HG03135 (cell line): ENCODE data around the gene NUDT16.
A peak's percentile ranks its signal among the peaks of the same experiment; 100 is the strongest.
"Not testable (repeated sequence)": the region's sequence is repeated elsewhere in the genome, so short reads cannot be mapped to it uniquely, and the experiment has no call there.

Source experiments
- ATAC-seq: cut with Tn5 transposase; IDR thresholded peaks from one replicate; pipeline ENCODE4 v1.9.1; 2021; ENCODE audit warnings: mild to moderate bottlenecking, moderate library complexity; ENCODE audit not compliant: unreplicated experiment

The NUDT16 gene

DNA sequence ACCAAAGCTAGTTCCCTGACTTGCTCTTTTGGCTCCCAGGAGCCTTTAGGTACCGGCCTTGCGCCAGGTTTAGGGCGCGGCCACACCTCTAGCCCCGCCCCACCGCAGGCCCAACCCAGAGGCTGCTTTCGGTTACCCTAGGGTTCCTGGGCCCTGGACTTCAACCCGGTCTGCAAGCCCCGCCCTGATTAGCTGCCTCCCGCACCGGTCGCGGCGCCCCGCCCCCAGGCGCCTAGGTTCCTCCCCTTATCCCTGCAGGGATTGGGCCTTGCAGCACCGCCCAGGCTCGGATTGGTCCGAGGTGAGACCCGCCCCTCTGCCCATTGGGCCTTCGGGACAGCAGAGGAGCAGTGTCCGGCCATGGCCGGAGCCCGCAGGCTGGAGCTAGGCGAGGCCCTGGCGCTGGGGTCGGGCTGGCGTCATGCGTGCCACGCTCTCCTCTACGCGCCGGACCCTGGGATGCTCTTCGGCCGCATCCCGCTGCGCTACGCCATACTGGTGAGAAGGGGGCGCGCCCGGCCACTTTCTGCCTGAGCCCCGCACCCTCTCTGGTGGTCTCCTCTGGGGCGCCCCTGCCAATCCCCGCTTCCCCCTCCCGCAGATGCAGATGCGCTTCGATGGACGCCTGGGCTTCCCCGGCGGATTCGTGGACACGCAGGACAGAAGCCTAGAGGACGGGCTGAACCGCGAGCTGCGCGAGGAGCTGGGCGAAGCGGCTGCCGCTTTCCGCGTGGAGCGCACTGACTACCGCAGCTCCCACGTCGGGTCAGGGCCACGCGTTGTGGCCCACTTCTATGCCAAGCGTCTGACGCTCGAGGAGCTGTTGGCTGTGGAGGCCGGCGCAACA is at the start of gene NUDT16:
NUDT16 (plus strand) TSS at position 330 of the 847 bp plus-strand sequence; CDS start at position 361, 31 bp downstream.
- ATAC-seq: peak; percentile 99

DNA sequence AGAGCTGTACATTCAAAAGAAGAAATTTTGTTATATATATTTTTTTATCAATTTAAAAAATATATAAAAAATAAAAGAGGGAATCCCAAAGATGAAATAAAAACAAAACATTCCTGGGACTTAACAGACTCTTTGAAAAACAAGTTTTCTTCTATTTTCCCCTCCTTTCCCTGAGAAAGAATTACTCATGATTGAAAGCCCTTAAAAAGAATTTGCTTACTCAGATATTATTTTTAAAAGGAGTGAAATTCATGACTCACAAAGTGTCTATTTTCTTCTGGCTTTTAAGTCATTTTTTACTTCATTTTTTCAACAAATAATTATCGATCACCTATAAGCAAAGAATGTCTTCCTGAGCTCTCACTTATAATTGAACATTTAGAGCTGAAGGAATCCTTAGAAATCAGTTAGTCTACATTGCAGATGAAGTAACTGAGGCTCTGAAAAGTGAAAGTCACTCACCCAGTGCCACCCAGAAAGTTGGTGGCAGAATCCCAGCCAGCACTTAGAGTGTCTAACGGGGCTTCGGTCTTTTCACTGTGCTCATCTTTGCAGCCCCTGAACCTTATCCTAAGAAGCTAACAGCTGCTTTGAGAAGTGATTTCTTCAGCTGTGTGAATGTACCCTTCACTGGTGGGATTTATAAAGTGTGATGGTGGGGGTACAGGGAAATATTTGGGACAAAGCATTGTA is 42.5 kb upstream of the NUDT16 start:
- ATAC-seq: no peak

DNA sequence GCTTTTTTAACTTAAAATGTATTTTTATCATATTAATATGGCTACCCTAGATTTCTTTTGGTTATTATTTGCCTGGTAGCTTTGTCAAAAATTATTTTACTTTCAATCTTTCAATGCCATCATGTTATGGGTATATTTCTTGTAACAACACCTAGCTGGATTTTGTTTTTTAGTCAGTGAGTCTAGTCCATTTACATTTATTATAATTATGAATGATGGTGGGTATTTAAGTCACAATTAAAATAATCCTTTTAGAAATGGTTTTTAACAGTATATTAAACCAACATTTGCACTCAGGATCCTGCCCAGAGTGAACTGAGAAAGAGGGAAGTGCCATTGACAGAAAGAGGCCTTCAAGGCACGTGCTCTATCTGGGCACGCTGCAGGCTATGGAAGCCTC is 39.8 kb upstream of the NUDT16 start:
- ATAC-seq: no peak

DNA sequence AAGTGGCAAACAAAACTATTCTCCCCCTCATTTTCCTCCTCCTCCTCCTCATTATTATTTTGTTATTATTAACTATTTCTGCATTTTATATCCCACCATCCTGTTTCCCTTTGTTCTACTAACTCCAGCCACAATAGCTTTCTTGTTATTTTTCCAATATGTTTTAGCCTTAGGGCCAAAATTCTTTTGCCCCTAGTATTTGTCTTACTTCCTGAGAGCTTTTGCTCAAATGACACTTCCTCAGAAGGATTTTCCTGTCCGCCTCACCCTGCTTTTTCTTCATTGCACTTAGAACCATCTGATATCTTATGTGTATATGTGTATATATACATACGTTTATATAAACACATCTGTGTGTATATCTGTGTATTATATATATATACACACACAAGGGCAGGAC is 32.7 kb upstream of the NUDT16 start:
- no peak for ATAC-seq

DNA sequence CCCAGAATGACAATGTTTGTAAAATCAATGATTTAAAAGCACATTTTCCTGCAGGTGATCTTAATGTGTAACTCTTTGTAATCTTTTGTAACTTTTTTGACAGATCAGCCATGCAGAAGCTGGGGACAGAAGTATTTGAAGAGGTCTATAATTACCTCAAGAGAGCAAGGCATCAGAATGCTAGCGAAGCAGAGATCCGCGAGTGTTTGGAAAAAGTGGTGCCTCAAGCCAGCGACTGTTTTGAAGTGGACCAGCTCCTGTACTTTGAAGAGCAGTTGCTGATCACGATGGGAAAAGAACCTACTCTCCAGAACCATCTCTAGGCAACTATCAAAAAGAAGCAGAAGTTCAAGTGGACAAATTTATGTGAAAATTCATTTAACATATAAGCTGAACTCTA is 32.1 kb upstream of the NUDT16 start:
- ATAC-seq: no peak

DNA sequence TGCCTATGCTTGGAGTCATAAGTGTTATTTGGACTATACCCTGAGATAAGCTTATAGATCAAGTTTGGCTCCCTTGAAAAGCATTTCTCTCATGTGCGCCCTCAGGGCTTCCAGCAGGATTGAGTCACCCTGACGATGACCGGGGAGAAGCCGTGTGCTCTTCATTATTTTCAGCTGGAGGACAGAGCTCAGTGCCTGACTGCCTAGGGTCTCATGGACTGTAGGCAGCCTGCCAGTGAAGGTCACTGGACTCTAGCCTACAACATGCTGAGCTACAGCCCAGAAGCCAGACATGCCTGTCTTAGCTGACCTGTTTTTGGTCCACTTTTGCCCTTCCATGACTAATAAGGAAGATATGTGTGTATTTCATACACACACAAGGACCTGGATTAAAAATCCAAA is 31.6 kb upstream of the NUDT16 start:
- ATAC-seq: no peak

DNA sequence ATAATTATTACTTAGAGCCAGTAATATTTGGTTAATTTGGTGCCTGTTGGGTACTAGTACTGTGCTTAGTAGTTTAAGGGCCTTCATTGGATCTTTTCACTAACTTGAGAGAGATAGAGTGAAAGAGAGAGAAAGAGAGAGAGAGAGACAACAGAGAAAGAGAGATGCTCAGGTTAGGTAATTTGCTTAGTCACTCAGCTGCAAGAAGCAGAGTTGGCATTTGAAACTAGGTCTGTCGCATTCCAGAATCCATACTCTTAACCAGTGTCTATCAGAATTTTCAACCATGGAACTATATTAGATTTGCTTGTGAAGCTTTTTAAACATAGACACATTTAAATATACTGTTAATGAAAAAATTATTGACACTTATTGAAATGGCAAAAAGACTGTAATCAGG is 31.1 kb upstream of the NUDT16 start:
- ATAC-seq: no peak

DNA sequence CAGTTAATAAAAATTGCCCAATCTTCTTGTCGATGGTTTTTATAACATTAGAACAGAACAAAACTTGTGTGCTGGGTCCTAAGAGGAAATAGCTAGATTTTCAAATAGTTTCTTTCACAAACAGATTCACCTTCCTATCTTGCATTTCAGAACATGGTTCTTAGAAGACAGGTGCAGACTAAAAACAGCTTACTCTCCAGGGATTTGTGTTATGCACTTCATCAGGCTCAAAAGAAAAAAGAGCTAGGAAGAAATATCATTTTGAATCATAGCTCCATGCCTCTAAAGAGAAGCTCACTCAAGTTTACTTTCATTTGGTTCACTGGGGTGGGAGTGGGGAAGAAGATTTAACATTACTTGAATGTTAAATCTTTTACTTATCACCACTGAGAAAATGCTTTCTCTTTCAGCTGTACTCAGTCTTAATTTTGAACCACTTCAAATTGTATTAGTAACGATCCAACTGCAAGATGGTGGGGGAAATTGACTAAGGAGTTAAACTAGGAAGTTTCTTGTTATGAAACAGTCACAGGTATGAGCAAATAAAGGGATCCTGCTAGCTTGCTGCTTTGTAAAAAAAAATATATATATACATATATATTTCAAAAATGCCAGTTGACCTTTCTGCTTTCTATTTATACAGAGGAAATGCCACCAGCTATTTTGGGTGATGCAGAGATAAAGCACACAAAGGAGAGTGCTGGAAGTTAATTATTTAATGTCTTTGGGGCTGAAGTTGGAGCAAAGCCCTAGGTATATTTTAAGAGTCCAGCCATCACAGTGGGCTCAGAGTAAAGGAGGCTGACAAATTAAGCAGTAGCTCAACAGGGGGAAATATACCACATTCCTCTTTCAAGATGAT is 28.3 kb upstream of the NUDT16 start:
- no peak for ATAC-seq

DNA sequence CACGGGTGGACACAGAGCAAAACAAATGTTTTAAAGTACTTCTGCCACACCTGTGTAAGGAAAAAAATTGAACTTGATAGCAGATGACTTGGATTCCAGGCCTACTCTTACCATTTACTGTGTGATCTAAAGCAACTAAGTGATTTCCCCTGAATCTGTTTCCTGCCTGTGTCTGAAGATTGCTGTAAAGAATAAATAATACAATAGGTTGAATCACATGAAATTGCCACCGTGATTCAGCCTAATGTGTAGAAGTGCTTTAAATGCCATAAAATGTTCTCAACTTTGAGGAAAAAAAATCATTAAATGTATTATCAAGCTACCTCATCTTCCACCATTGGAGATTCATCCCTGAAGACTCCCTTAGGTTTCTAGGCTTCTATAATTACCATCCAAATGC is 27.6 kb upstream of the NUDT16 start:
- no peak for ATAC-seq

DNA sequence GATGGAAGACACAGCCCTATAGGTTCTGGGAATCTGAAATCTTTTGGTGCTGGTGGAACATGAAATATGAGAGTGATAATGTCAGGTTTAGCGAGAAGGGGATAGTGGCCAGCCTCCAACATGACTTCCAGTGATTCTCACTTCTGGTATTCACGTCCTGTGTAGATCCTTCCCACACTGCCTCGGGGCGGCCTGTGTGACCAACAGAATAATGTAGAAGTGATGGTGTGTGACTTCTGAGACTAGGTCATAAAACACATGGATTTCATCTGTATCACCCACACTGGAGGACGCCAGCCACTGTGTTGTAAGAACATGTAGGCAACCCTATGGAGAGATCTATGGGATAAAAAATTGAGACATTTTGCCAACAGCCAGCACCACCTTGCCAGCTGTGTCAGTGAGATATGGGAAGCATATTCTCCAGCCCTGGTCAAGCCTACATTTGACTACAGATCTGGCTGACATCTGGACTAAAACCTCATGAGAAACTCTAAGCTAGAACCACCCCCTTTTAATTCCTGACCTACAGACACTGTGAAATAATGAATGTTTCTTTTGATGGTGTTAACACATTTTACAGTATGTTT is 25.5 kb upstream of the NUDT16 start:
- ATAC-seq: no peak

DNA sequence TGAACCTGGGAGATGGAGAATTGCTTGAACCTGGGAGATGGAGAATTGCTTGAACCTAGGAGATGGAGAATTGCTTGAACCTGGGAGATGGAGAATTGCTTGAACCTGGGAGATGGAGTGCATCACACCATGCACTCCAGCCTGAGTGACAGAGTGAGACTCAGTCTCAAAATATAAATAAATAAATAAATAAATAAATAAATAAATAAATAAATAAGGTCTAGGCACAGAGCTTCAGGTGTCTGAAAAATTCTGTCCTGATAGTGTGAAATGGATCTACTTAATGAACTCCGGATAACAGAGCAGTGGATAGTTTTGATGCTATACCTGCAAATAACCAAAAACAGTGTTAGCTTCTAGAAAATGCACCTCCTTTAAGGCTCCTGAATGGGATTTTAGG is 24.3 kb upstream of the NUDT16 start:
- ATAC-seq: no peak

DNA sequence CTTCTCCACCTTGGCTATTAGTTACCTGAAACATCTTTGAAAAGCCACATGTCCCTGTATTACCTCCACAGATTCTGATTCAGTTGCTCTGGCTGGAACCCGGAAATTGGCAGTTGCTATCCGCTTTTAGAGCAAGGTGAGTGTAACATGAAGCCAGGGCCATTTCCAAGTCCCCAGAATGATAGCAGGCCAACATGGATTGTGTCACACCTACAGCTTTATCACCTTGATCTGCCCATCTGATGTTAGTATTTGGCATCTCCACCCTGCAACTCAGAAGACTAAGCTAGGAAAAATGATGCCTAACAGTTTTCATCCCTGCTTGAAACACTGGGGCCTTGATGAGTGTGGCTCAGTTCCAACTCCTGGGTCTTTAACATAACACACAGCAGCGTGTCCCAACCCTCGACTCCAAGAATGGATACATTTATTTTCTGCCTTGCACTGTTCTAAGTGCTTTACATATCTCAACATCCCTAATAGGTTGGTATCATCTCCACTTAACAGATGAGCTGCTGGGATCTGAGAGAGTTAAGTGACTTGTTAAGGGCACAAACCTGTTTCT is 21.3 kb upstream of the NUDT16 start:
- ATAC-seq: no peak

DNA sequence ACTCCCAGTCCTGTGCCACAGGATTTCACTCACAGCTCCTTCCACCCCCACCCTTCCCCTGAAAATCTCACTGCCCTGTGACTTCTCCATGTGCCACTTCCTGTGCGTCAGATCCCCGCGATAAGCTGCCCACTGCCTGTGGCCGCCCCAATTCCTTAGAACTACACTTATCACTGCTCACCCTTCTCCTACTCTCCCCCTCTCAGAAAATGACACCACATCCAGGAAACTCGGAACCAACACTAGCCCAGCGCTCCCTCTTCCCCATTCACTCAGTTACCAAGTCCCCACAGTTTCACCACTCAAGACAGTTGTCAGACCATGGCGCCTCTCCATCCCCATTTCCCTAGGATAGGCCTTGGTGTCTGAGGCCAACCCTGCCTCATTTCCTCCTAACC is 20.5 kb upstream of the NUDT16 start:
- not testable (repeated sequence) for ATAC-seq

DNA sequence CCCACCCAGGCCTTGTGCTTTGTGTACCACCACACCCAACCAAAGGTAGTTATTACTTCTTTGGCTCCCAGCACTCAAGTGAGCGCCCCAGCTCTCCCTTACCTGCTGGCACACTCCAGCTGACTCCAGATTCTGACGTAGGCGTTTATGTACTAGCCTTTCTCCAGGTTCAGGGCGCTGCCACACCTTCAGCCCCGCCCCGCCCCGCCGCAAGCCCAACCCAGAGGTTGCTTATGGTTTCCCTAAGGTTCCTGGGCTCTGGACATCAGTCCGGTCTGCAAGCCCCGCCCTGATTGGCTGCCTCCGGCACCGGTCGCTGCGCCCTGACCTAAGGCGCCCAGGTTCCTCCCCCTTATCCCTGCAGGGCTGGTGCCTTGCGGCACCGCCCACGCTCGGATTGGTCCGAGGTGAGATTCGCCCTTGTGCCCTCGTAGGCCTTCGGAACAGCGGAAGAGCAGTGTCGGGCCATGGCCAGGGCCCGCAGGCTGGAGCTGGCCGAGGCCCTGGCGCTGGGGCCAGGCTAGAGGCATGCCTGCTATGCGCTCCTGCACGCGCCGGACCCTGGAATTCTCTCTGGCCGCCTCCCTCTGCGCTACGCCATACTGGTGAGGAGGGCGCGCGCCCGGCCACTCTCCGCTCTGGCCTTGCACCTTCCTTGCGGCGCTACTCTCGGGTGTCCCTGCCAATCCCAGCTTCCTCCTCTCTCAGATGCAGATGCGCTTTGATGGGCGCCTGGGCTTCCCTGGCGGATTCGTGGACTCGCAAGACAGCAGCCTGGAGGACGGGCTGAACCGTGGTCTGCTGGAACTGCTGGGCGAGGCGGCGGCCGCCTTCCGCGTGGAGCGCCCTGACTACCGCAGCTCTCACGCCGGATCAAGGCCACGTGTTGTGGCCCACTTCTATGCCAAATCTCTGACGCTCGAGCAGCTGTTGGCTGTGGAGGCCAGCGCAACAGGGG is 19.8 kb upstream of the NUDT16 start:
- ATAC-seq: no peak

DNA sequence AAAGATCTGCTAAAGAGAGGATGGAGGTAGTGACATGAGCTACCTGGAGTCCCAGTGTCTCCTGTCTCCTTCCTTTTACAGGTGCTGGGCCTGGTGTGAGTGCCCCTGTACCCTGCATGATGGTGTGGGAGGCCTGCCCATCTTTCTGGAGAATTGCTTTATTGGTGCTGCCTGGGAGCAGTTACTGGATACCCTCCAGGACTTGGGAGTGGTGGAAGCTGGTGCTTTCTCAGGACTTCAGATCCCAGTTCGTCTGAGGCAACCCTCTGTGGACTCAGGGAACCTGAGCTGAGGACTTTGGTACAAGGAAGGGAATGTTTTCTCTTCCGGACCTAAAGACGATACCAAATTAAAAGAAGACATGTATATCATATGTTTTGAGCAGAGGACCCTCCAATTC is 18.3 kb upstream of the NUDT16 start:
- ATAC-seq: no peak

DNA sequence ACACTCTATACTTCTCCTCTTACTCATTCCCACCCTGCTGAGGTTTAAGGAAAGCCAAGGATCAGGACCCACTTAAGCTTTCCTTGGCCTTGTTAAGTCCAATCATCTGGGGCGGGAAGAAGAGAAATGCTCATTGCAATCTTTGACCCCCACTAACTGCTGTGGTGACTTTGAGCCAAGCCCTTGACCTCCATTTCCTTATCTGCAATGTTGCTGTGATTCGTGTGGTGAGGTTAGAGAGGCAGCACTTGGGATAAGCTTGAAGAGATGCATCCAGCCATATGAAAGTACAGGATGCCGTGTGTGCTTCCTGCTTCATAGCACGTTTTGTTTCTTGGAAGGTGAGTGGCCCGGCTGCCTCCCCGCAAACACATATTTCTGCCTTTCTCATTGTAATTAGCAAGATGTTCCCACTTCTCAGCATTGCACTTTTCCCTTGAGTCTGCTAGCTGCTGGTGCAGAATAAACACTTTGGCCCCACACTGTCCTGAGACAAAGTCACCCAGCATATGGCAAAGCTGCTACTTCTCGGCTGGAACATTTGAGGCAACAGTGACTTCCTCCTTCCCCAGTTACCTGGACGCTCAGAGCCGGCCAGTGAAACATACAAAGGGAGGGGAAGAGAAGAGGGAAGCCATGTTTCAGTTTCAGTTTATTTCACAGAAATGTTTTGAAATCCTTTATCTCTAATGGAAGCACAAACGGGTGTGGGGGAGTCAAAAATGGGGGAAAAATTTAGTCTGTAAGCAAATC is 10.5 kb upstream of the NUDT16 start:
- no peak for ATAC-seq

DNA sequence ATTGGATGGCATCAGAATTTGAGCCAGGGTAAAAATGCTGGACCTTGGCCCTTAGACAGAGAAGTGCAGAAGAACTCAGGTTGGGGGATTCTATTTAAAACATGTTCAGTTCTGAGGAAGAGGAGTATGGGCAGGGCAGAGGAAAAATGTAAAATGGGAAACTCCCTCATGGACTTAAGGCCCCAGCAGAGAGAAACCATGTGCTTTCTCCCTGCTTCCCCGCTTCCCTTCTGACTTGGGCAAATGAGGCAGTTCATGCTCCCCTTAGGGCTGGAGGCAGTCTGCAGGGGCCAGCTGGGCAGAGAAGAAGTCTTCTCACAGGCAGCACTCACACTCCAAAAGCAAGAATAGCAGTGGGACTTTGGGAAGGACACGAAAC is 9.9 kb upstream of the NUDT16 start:
- ATAC-seq: no peak

DNA sequence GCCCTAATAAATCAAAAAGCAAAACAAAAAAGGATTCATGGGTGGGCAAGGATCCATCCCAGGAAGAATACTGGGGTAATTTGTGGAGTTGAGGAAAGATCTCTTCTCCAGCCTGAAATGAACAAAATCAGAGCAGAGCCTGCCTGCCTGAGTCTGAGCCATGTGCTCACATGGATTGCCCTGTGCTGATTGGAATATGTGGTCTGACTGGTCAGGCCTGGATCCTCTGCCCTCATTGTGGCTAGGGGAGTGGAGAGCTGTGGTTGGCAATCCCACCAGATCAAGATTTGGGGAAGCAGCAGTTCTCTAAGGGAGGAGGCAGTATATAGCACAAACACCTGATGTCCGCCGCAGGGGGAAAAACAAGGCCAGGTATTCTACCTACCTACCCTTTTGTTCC is 6.8 kb upstream of the NUDT16 start:
- ATAC-seq: no peak
